Urinary bladder (tissue), 4 donors: ENCODE results near the gene TSNAXIP1. TPM values are rescaled to one million over a fixed set of nuclear protein-coding genes. Genes with fewer than 3 reads are reported as not detected.

Experiments
- DNase-seq: peaks from one replicate; pipeline ENCODE4 v3.0.0-alpha.2; 2015; ENCODE audit errors: extremely low spot score
- H3K27ac ChIP-seq: one replicate; pipeline ENCODE4 v1.5.1; 2013; ENCODE audit warnings: low read depth, mild to moderate bottlenecking, moderate library complexity
- H3K36me3 ChIP-seq: one replicate; pipeline ENCODE4 v1.6.1; 2013; ENCODE audit warnings: mild to moderate bottlenecking, moderate library complexity; ENCODE audit not compliant: insufficient read depth
- H3K4me1 ChIP-seq: one replicate; pipeline ENCODE4 v1.6.1; 2013; ENCODE audit warnings: mild to moderate bottlenecking, moderate library complexity; ENCODE audit not compliant: insufficient read depth
- H3K4me3 ChIP-seq: one replicate; pipeline ENCODE4 v1.5.1; 2013; ENCODE audit warnings: low read depth, low read length
- WGBS: extraction: QIAGEN DNeasy Blood & Tissue Kit; methylation state at CpG from one replicate; pipeline ENCODE4 v1.1.7; 2013; 5-methylcytosine and 5-hydroxymethylcytosine counted together
- polyA plus RNA-seq: library from polyadenylated mRNA; stranded (reverse); fragments of 200-250 nt; gene quantifications from one replicate; pipeline ENCODE4 v1.2.3, GENCODE V29; 2013
- small RNA-seq: library from RNA; depleted of rRNA; stranded (forward); fragments of <200 nt; gene quantifications from one replicate; pipeline ENCODE3, GENCODE V24; 2014
- total RNA-seq: library from RNA; depleted of rRNA; stranded (reverse); fragments of >200 nt; gene quantifications from one replicate; pipeline ENCODE4 v1.2.3, GENCODE V29; 2014
- donor health status: healthy with polysubstance abuse.
- donor health status: healthy.

Gene TSNAXIP1
- total and polyA plus RNA-seq, 2 donors: 1.2 to 2.0 TPM

GRCh38 chr16:67865318-67865717, 58.6 kb downstream of the TSNAXIP1 start:
- Histone ChIP-seq H3K36me3 (no peaks in the 10 kb centered on the region), H3K4me1 (peaks cover 1% of the 10 kb centered on the region), H3K27ac (no peak overlapping the region), H3K4me3 (no peak overlapping the region)
- DNase-seq: no peak
- WGBS: 94% methylated on average over 2 of the region's 2 CpGs

GRCh38 chr16:67868290-67868689, 61.6 kb downstream of the TSNAXIP1 start:
- no peak overlapping the region for H3K27ac ChIP-seq
- peaks cover 1% of the 10 kb centered on the region for H3K4me1 ChIP-seq
- no peak overlapping the region for H3K4me3 ChIP-seq
- no peak for DNase-seq
- 92% methylated on average over 6 of the region's 6 CpGs for WGBS
- no peaks in the 10 kb centered on the region for H3K36me3 ChIP-seq

- H3K4me3 ChIP-seq: no peak overlapping the region
- peaks cover 2% of the 10 kb centered on the region for H3K4me1 ChIP-seq
- no peak for DNase-seq
- 87% methylated on average over 7 of the region's 7 CpGs for WGBS
- H3K36me3 ChIP-seq: no peaks in the 10 kb centered on the region
- H3K27ac ChIP-seq: no peak overlapping the region
Observed at GRCh38 chr16:67869653-67870052, 63.0 kb downstream of the TSNAXIP1 start.

GRCh38 chr16:67871256-67871655, 64.6 kb downstream of the TSNAXIP1 start:
- Histone ChIP-seq H3K4me1 (peaks cover 2% of the 10 kb centered on the region), H3K27ac (no peak overlapping the region), H3K36me3 (no peaks in the 10 kb centered on the region), H3K4me3 (no peak overlapping the region)
- no peak for DNase-seq
- whole genome bisulfite sequencing: 73% methylated on average over 3 of the region's 3 CpGs

GRCh38 chr16:67872131-67872630, 65.5 kb downstream of the TSNAXIP1 start:
- no peak for DNase-seq
- Histone ChIP-seq H3K36me3 (no peaks in the 10 kb centered on the region), H3K27ac (no peak overlapping the region), H3K4me1 (peaks cover 2% of the 10 kb centered on the region), H3K4me3 (no peak overlapping the region)
- 53% methylated on average over 2 of the region's 2 CpGs for WGBS

- Histone ChIP-seq H3K36me3 (peaks cover 4% of the 10 kb centered on the region), H3K4me1 (peaks cover 2% of the 10 kb centered on the region), H3K4me3 (peak within 1 kb of the TSS; percentile 94), H3K27ac (peak within 1 kb of the TSS; percentile 76)
- no peak for DNase-seq
- 2% methylated on average over 72 of the region's 72 CpGs for WGBS
Observed at GRCh38 chr16:67872631-67873434, 66.1 kb downstream of the TSNAXIP1 start, which contains the start of gene EDC4. Gene EDC4, plus strand, starts transcription at chr16:67873052. Its CDS starts 210 bp downstream, at chr16:67873262.

GRCh38 chr16:67873435-67874370, 67.0 kb downstream of the TSNAXIP1 start:
- DNase-seq: no peak
- Histone ChIP-seq H3K4me1 (peaks cover 2% of the 10 kb centered on the region), H3K27ac (peak overlapping the region; percentile 76), H3K4me3 (peak overlapping the region; percentile 94), H3K36me3 (peaks cover 4% of the 10 kb centered on the region)
- 14% methylated on average over 23 of the region's 23 CpGs for WGBS

GRCh38 chr16:67874372-67874771, 67.7 kb downstream of the TSNAXIP1 start:
- Histone ChIP-seq H3K36me3 (peaks cover 4% of the 10 kb centered on the region), H3K4me1 (peaks cover 2% of the 10 kb centered on the region), H3K27ac (no peak overlapping the region), H3K4me3 (no peak overlapping the region)
- no peak for DNase-seq
- WGBS: 71% methylated on average over 3 of the region's 3 CpGs

GRCh38 chr16:67877064-67877463, 70.4 kb downstream of the TSNAXIP1 start:
- WGBS: 92% methylated on average over 11 of the region's 11 CpGs
- H3K36me3 ChIP-seq: peaks cover 15% of the 10 kb centered on the region
- no peak overlapping the region for H3K4me3 ChIP-seq
- H3K27ac ChIP-seq: no peak overlapping the region
- H3K4me1 ChIP-seq: peaks cover 2% of the 10 kb centered on the region
- DNase-seq: no peak

Small RNA genes lying within 50 kb of the gene (small RNA-seq; reads per million reads assigned to genes)
- not detected for gene AC040162.2

Other genes starting within 250 kb of the TSNAXIP1 start
- gene CTCF, start 244.4 kb upstream of the TSNAXIP1 start, total RNA-seq: 35.5 TPM
- 29.2 TPM for gene CTCF, start 244.4 kb upstream of the TSNAXIP1 start, polyA plus RNA-seq
- 0.16 TPM for gene CARMIL2, start 161.7 kb upstream of the TSNAXIP1 start, total RNA-seq
- gene CARMIL2, start 161.7 kb upstream of the TSNAXIP1 start, polyA plus RNA-seq: 0.99 TPM
- gene ACD, start 146.6 kb upstream of the TSNAXIP1 start, total RNA-seq: 9.5 TPM
- 34.6 TPM for gene ACD, start 146.6 kb upstream of the TSNAXIP1 start, polyA plus RNA-seq
- 1.7 TPM for gene PARD6A, start 145.9 kb upstream of the TSNAXIP1 start, total RNA-seq
- 6.5 TPM for gene PARD6A, start 145.9 kb upstream of the TSNAXIP1 start, polyA plus RNA-seq
- gene ENKD1, start 140.1 kb upstream of the TSNAXIP1 start, total RNA-seq: 10.3 TPM
- gene ENKD1, start 140.1 kb upstream of the TSNAXIP1 start, polyA plus RNA-seq: 39.5 TPM
- gene C16orf86, start 140.1 kb upstream of the TSNAXIP1 start, total RNA-seq: 1.2 TPM
- gene C16orf86, start 140.1 kb upstream of the TSNAXIP1 start, polyA plus RNA-seq: 9.9 TPM
- gene GFOD2, start 87.6 kb upstream of the TSNAXIP1 start, total RNA-seq: 16.1 TPM
- gene GFOD2, start 87.6 kb upstream of the TSNAXIP1 start, polyA plus RNA-seq: 19.4 TPM
- gene RANBP10, start 329 bp upstream of the TSNAXIP1 start, total RNA-seq: 6.0 TPM
- 14.1 TPM for gene RANBP10, start 329 bp upstream of the TSNAXIP1 start, polyA plus RNA-seq
- gene THAP11, start 35.4 kb downstream of the TSNAXIP1 start, total RNA-seq: 27.2 TPM
- 42.2 TPM for gene THAP11, start 35.4 kb downstream of the TSNAXIP1 start, polyA plus RNA-seq
- 70.6 TPM for gene NUTF2, start 40.0 kb downstream of the TSNAXIP1 start, total RNA-seq
- gene NUTF2, start 40.0 kb downstream of the TSNAXIP1 start, polyA plus RNA-seq: 117 TPM
- gene CENPT, start 40.8 kb downstream of the TSNAXIP1 start, total RNA-seq: 16.5 TPM
- gene CENPT, start 40.8 kb downstream of the TSNAXIP1 start, polyA plus RNA-seq: 49.4 TPM
- 31.8 TPM for gene EDC4, start 66.2 kb downstream of the TSNAXIP1 start, total RNA-seq
- 43.2 TPM for gene EDC4, start 66.2 kb downstream of the TSNAXIP1 start, polyA plus RNA-seq
- not detected for gene NRN1L, start 78.0 kb downstream of the TSNAXIP1 start, total RNA-seq
- gene NRN1L, start 78.0 kb downstream of the TSNAXIP1 start, polyA plus RNA-seq: 1.9 TPM
- gene PSKH1, start 86.4 kb downstream of the TSNAXIP1 start, total RNA-seq: 9.9 TPM
- 39.0 TPM for gene PSKH1, start 86.4 kb downstream of the TSNAXIP1 start, polyA plus RNA-seq
- gene CTRL, start 125.0 kb downstream of the TSNAXIP1 start, total RNA-seq: not detected
- gene CTRL, start 125.0 kb downstream of the TSNAXIP1 start, polyA plus RNA-seq: 0.91 TPM
- 26.1 TPM for gene PSMB10, start 130.0 kb downstream of the TSNAXIP1 start, total RNA-seq
- 74.1 TPM for gene PSMB10, start 130.0 kb downstream of the TSNAXIP1 start, polyA plus RNA-seq
- gene LCAT, start 137.2 kb downstream of the TSNAXIP1 start, total RNA-seq: 10.2 TPM
- 18.5 TPM for gene LCAT, start 137.2 kb downstream of the TSNAXIP1 start, polyA plus RNA-seq
- gene SLC12A4, start 161.7 kb downstream of the TSNAXIP1 start, total RNA-seq: 50.7 TPM
- gene SLC12A4, start 161.7 kb downstream of the TSNAXIP1 start, polyA plus RNA-seq: 42.4 TPM
- gene DPEP3, start 173.6 kb downstream of the TSNAXIP1 start, total RNA-seq: not detected
- gene DPEP3, start 173.6 kb downstream of the TSNAXIP1 start, polyA plus RNA-seq: 0.09 TPM
- 2.3 TPM for gene DPEP2, start 192.6 kb downstream of the TSNAXIP1 start, total RNA-seq
- gene DPEP2, start 192.6 kb downstream of the TSNAXIP1 start, polyA plus RNA-seq: 2.5 TPM
- gene DPEP2NB, start 209.0 kb downstream of the TSNAXIP1 start, total RNA-seq: not detected
- not detected for gene DPEP2NB, start 209.0 kb downstream of the TSNAXIP1 start, polyA plus RNA-seq
- gene DDX28, start 216.3 kb downstream of the TSNAXIP1 start, total RNA-seq: 6.4 TPM
- 11.5 TPM for gene DDX28, start 216.3 kb downstream of the TSNAXIP1 start, polyA plus RNA-seq
- gene DUS2, start 216.4 kb downstream of the TSNAXIP1 start, total RNA-seq: 14.7 TPM
- 8.5 TPM for gene DUS2, start 216.4 kb downstream of the TSNAXIP1 start, polyA plus RNA-seq